A673 (cell line): ENCODE results near the gene SLC22A5. TPM values are rescaled to one million over a fixed set of nuclear protein-coding genes. Genes with fewer than 3 reads are reported as not detected.
"Not testable (repeated sequence)": the region's sequence is repeated elsewhere in the genome, so short reads cannot be mapped to it uniquely, and the experiment has no call there.

Experiments used
- BruUV-seq: library from RNA; stranded (reverse); fragments of 400-500 nt; replicated peaks from 2 replicates; lab custom pipeline; 2021; lab: Mats Ljungman, UMichigan
- CTCF ChIA-PET: fragments of 300-600 bp; sonication (Branson Sonifier 250); formaldehyde crosslinking; loops from one replicate; lab custom pipeline; 2022; ENCODE audit warnings: antibody characterized with exemption; lab: Charles Lee
- POLR2A ChIA-PET: fragments of 300-600 bp; sonication (Branson Sonifier 250); formaldehyde crosslinking; loops from one replicate; lab custom pipeline; 2022; ENCODE audit warnings: antibody characterized with exemption; ENCODE audit not compliant: low non-redundant PET; lab: Charles Lee
- DNase-seq: peaks from one replicate; pipeline ENCODE4 v3.0.0-alpha.2; 2015; ENCODE audit warnings: low spot score
- H3K27ac ChIP-seq: fragments of 200-600 bp; sonication (generic); 2 replicates; pipeline ENCODE4 v1.5.1; 2016; ENCODE audit warnings: mixed run types, low read depth, mild to moderate bottlenecking, mixed read lengths, antibody characterized with exemption, low read length; ENCODE audit not compliant: poor library complexity, severe bottlenecking
- H3K27me3 ChIP-seq: fragments of 200-600 bp; sonication (generic); replicated peaks from 2 replicates; pipeline ENCODE4 v1.6.1; 2017; ENCODE audit warnings: mixed run types, low read depth, mild to moderate bottlenecking, mixed read lengths, antibody characterized with exemption, low read length; ENCODE audit not compliant: insufficient read depth, poor library complexity
- H3K36me3 ChIP-seq: fragments of 200-600 bp; sonication (generic); 2 replicates; pipeline ENCODE4 v1.6.1; 2016; ENCODE audit warnings: mixed run types, mild to moderate bottlenecking, mixed read lengths, antibody characterized with exemption, low read length; ENCODE audit not compliant: insufficient read depth, poor library complexity, severe bottlenecking
- H3K4me1 ChIP-seq: fragments of 200-600 bp; sonication (generic); 2 replicates; pipeline ENCODE4 v1.6.1; 2017; ENCODE audit warnings: mixed run types, mild to moderate bottlenecking, mixed read lengths, antibody characterized with exemption, low read length; ENCODE audit not compliant: insufficient read depth, poor library complexity, severe bottlenecking
- H3K4me3 ChIP-seq: fragments of 200-600 bp; sonication (generic); 2 replicates; pipeline ENCODE4 v1.5.1; 2016; ENCODE audit warnings: low read depth, mixed run types, mild to moderate bottlenecking, mixed read lengths, low read length; ENCODE audit not compliant: poor library complexity, severe bottlenecking
- H3K9me3 ChIP-seq: fragments of 200-600 bp; sonication (generic); 2 replicates; pipeline ENCODE4 v1.6.1; 2016; ENCODE audit warnings: mixed run types, low read depth, mild to moderate bottlenecking, mixed read lengths, antibody characterized with exemption, low read length; ENCODE audit not compliant: poor library complexity, severe bottlenecking
- EZH2 ChIP-seq: fragments of 200-600 bp; sonication (generic); IDR thresholded peaks from 2 replicates; pipeline ENCODE4 v1.6.1; 2017; ENCODE audit warnings: borderline replicate concordance, low read depth, mild to moderate bottlenecking, mixed read lengths, antibody characterized with exemption, low read length; ENCODE audit not compliant: poor library complexity, severe bottlenecking
- intact Hi-C: fragments of 100-400 bp; cut with micrococcal nuclease; formaldehyde crosslinking; loops from one replicate; pipeline ENCODE4 v1.10.0; 2022; ENCODE audit not compliant: unreplicated experiment
- total RNA-seq: library from RNA; stranded (reverse); gene quantifications from 2 replicates; pipeline ENCODE4 v1.2.3, GENCODE V29; 2021
- TF ChIP-seq, protein P1 (sequence below): fragments of 300-800, 200-600 bp; sonication (generic); conservative IDR thresholded peaks from 2 replicates; pipeline ENCODE4 v1.5.1; 2017; ENCODE audit warnings: low read depth, mild to moderate bottlenecking, antibody characterized with exemption, low read length, moderate library complexity, mixed read lengths

The SLC22A5 gene
- total RNA-seq, 1 experiment from 2014 or later = 3.0 TPM

DNA sequence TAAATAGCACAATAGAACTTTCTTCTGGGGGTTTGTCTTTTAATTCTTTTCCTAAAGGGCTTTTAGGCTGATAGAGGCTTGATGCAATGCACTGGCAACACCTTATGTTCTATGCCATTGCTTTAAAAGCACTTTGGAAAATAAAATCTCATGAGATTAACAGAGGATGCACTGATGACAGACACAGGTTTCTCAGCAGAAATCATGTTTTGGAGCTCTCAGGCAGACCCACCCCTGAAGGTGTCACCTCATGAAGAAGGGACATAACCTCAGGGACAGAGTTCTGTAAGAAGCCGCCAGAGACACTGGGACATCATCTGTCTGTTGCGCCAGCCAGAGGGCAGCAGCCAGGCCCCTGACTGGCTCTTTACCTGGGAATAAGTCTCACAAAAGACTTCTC is 27.7 kb downstream of the SLC22A5 start:
- intact Hi-C loops = no loop called here
- no TSS peak for BruUV-seq
- H3K4me1 ChIP-seq = no peaks in the 10 kb centered on the region
- no peaks in the 10 kb centered on the region for H3K36me3 ChIP-seq
- no peaks in the 10 kb centered on the region for H3K9me3 ChIP-seq
- H3K27ac ChIP-seq = no peak overlapping the region
- peaks cover 3% of the 10 kb centered on the region for H3K27me3 ChIP-seq
- DNase-seq = no peak
- H3K4me3 ChIP-seq = no peak overlapping the region
- CTCF ChIA-PET = no interaction called here
- POLR2A ChIA-PET = no interaction called here
- TF ChIP-seq, protein P1, sequence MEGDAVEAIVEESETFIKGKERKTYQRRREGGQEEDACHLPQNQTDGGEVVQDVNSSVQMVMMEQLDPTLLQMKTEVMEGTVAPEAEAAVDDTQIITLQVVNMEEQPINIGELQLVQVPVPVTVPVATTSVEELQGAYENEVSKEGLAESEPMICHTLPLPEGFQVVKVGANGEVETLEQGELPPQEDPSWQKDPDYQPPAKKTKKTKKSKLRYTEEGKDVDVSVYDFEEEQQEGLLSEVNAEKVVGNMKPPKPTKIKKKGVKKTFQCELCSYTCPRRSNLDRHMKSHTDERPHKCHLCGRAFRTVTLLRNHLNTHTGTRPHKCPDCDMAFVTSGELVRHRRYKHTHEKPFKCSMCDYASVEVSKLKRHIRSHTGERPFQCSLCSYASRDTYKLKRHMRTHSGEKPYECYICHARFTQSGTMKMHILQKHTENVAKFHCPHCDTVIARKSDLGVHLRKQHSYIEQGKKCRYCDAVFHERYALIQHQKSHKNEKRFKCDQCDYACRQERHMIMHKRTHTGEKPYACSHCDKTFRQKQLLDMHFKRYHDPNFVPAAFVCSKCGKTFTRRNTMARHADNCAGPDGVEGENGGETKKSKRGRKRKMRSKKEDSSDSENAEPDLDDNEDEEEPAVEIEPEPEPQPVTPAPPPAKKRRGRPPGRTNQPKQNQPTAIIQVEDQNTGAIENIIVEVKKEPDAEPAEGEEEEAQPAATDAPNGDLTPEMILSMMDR = no peak
- TF ChIP-seq EZH2 = no peak

DNA sequence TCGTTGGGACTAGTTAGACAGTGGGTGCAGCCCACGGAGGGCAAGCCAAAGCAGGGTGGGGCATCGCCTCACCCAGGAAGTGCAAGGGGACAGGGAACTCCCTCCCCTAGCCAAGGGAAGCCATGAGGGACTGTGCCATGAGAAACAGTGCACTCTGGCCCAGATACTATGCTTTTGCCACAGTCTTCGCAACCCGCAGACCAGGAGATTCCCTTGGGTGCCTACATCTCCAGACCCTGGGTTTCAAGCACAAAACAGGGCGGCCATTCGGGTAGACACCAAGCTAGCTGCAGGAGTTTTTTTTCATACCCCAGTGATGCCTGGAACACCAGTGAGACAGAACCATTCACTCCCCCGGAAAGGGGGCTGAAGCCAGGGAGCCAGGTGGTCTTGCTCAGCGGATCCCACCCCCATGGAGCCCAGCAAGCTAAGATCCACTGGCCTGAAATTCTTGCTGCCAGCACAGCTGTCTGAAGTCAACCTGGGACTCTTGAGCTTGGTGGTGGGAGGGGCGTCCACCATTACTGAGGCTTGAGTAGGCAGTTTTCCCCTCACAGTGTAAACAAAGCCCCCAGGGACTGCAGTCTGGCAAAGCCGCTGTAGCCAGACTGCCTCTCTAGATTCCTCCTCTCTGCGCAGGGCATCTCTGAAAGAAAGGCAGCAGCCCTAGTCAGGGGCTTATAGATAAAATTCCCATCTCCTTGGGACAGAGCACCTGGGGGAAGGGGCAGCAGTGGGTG is 28.6 kb downstream of the SLC22A5 start:
- H3K27me3 ChIP-seq, H3K36me3 ChIP-seq, POLR2A ChIA-PET, H3K4me3 ChIP-seq, intact Hi-C loops, H3K9me3 ChIP-seq, CTCF ChIA-PET, H3K27ac ChIP-seq, BruUV-seq, DNase-seq, H3K4me1 ChIP-seq: not testable (repeated sequence)

DNA sequence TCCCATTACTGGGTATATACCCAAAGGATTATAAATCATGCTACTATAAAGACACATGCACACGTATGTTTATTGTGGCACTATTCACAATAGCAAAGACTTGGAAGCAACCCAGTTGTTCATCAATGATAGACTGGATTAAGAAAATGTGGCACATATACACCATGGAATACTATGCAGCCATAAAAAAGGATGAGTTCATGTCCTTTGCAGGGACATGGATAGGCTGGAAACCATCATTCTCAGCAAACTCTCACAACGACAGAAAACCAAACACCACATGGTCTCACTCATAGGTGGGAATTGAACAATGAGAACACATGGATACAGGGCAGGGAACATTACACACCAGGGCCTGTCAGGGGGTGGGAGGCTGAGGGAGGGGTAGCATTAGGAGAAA is 34.5 kb downstream of the SLC22A5 start:
- H3K36me3 ChIP-seq, H3K4me3 ChIP-seq, BruUV-seq, H3K9me3 ChIP-seq, H3K4me1 ChIP-seq, POLR2A ChIA-PET, intact Hi-C loops, H3K27ac ChIP-seq, H3K27me3 ChIP-seq, DNase-seq: not testable (repeated sequence)
- CTCF ChIA-PET = interaction anchor here (0.7 kb wide), 1 partner anchor 123 kb away, joined by 3 read pairs; no protein-coding TSS in a partner anchor

DNA sequence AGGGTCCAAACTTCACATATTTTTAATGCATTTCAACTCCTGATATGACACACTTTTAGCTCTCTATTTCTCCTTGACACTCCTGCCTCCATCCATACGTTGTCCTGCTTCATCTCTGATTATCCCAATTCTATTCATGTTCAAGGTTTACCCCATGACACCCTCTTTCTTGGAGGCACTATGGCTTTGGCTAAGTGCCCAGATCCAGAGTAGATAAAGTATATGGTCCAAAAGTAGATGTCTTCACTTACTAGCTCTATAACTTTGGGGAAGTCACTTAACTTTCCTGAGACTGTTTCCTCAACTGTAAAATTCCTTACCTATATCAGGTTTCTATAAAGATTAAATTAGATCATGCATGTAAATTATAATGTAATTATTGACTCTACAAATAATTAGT is 36.1 kb downstream of the SLC22A5 start:
- no peak for TF ChIP-seq EZH2
- TF ChIP-seq, protein P1 = no peak
- Histone ChIP-seq H3K4me1 (peaks cover 4% of the 10 kb centered on the region), H3K9me3 (no peaks in the 10 kb centered on the region), H3K36me3 (no peaks in the 10 kb centered on the region), H3K4me3 (no peak overlapping the region), H3K27ac (no peak overlapping the region), H3K27me3 (no peaks in the 10 kb centered on the region)
- CTCF ChIA-PET = no interaction called here
- no TSS peak for BruUV-seq
- POLR2A ChIA-PET = no interaction called here
- intact Hi-C loops = no loop called here
- no peak for DNase-seq
